HG02884 (cell line): ENCODE measurements around the gene C2.
"Not testable (repeated sequence)": the region's sequence is repeated elsewhere in the genome, so short reads cannot be mapped to it uniquely, and the experiment has no call there.

Source experiments
- ATAC-seq: cut with Tn5 transposase; IDR thresholded peaks from one replicate; pipeline ENCODE4 v1.9.1; 2021; ENCODE audit warnings: mild to moderate bottlenecking, moderate library complexity; ENCODE audit not compliant: unreplicated experiment

C2 gene

DNA sequence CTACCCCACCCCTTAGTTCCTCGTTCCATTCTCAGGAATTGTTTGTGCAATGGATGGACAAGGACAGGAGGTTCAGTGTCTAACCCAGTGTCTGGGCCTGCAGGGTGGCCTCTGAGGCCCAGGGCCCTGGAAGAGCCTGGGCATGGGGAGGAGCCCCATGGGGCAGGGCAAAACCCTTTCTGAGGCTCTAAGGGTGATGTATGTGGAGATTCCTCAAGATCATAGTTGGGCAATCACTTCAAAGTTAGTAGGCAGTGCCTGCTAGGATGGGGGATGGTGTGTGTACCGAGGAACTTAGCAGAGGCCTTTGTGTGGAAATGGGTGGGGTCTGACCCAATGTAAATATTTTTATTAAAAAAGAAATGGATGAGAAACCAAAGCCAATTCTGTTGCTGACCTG, 6.7 kb upstream of the C2 start:
- no peak for ATAC-seq

DNA sequence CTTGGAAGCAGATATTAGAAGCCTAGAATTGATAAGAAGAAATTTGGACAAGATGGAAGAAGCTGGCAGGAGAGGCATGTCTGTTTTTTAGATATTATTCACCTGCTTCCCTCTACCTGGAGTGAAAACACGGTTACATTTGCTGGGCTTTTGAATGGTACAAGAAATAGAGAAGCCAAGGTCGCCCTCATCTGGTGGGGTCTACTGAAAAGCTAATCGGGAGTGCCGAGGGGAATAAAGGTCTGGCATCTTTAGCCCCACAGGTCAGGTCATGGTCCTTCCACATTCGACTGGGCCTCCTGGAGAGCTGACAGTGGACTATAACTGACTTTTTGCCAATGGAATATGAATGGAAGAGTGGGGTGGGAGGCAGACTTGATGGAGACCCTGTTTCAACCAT, 4.6 kb upstream of the C2 start:
- no peak for ATAC-seq

DNA sequence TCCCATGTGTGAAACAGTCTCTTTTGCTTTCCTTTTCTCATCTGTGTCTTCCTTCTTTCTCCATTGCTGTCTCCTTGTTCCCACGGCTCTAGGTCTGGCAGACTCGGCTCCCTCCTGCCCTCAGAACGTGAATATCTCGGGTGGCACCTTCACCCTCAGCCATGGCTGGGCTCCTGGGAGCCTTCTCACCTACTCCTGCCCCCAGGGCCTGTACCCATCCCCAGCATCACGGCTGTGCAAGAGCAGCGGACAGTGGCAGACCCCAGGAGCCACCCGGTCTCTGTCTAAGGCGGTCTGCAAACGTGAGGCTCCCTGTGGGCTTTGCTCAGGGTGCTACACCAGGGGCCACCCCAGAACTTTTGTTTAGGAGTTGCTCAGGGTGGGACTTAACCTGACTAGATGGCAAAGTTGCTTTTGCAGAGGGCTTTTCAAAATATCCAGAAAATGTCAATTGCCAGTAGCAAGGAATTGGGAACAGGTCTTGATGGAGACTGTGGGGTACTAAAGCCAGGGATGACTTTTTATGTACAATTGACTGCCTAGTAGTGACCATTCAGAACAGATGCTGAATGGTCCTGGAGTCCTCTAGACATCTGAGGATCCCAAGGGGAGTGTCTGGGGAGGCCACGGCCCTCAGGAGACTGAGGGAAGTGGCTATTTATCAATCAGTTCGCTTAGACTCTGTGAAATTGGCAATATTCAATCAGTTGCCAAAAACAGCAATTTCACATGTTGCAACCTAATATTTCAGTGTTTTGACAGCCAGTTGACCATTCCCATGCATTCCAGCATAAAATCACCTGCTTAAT, 550 bp downstream of the C2 start:
- no peak for ATAC-seq

DNA sequence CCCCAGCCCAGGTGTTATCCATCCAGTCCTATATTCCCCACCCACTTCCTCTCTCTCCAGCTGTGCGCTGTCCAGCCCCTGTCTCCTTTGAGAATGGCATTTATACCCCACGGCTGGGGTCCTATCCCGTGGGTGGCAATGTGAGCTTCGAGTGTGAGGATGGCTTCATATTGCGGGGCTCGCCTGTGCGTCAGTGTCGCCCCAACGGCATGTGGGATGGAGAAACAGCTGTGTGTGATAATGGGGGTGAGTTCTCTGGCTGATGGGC, 1.1 kb downstream of the C2 start:
- no peak for ATAC-seq

DNA sequence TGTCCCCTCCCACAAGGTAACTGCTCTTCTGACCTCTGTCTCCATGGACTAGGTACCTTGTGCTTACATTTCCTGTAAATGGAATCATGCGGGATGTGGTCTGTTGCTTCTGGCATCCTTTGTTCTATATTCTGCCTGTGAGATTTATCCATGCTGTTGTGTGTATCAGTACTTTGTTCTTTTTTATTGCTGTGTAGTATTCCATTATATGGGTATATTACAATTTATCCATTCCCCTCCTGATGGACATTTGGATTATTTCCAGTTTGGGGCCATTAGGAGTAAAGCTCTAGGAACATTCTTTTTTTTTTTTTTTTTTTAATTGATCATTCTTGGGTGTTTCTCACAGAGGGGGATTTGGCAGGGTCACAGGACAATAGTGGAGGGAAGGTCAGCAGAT, 3.4 kb downstream of the C2 start:
- ATAC-seq = no peak

DNA sequence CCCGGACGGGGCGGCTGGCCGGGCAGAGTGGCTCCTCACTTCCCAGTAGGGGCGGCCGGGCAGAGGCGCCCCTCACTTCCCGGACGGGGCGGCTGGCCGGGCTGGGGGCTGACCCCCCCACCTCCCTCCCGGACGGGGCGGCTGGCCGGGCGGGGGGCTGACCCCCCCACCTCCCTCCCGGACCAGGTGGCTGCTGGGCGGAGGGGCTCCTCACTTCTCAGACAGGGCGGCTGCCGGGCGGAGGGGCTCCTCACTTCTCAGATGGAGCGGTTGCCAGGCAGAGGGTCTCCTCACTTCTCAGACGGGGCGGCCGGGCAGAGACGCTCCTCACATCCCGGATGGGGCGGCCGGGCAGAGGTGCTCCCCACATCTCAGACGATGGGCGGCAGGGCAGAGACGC, 4.6 kb downstream of the C2 start:
- ATAC-seq = not testable (repeated sequence)

DNA sequence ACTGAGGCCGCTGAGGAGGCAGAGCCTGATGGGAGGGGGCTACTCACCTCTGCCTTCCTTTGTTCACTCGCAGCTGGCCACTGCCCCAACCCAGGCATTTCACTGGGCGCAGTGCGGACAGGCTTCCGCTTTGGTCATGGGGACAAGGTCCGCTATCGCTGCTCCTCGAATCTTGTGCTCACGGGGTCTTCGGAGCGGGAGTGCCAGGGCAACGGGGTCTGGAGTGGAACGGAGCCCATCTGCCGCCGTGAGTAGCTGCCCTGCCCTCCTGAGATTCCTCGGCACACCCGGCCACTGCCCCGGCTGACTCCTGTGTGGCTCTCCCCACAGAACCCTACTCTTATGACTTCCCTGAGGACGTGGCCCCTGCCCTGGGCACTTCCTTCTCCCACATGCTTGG, 6.0 kb downstream of the C2 start:
- no peak for ATAC-seq

DNA sequence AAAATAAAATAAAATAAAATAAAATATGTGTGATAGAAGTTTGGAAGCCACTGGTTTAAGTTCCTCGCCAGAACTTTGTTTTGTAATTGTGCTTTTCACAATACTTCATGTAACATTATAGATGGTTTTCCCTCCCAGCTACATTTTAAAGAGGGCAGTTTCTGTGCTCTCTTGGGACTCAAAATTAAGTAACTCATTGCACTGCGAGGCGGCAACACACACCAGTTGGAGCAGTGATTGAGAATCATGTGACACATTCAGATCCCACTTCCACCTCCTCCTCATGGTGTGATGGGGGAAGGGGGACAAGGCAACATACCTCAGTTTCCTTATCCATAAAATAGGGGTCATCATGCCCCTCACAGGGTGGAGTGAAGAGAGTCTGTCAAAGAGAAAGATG, 7.5 kb downstream of the C2 start:
- ATAC-seq = no peak

DNA sequence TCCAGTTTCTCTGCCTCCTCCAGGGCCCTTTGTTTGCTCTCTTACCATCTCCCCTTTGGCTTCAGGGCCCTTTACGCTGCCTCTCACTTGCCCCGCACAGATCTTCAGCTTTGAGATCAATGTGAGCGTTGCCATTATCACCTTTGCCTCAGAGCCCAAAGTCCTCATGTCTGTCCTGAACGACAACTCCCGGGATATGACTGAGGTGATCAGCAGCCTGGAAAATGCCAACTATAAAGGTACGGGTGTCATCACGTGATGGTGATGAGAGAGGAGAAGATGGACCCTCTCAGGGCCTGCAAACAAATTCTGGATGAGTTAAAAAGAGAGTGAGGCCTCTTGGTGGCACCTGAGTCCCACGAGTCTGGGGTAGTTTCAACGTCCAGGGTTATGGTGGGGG, 8.3 kb downstream of the C2 start:
- ATAC-seq = no peak

DNA sequence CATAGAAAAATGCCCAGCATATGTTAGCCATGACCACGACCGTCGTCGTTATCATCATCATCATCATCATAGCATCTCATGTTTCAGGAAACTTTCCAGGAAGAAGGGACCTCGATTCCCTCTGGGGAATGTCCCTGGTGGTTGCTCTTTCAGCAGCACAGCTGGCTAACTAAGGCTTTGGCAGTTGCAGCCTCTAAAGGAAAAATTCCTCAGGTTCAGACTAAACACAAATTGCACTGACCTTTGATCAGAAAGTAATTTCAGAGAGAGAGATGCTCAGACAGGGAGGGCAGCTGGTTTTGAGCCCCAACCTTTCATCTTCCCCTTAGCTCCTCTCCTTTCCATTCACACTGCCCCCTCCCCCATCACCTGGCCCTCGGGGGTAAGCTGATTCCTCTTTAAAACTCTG, 12.7 kb downstream of the C2 start:
- ATAC-seq = no peak

DNA sequence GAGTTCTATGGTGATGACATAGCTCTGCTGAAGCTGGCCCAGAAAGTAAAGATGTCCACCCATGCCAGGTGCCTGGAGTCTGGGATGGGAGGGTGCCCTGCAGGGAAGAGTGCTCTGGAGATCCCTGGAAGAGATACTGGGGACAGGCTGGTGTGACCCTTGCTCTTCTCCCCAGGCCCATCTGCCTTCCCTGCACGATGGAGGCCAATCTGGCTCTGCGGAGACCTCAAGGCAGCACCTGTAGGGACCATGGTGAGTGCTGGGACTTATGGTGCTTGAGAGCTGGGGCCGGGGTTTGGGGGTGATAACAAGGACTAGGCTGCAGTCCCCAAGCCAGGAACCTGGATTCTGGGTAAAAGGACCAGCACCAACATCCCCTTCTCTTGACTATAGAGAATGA, 16.2 kb downstream of the C2 start:
- ATAC-seq = no peak

DNA sequence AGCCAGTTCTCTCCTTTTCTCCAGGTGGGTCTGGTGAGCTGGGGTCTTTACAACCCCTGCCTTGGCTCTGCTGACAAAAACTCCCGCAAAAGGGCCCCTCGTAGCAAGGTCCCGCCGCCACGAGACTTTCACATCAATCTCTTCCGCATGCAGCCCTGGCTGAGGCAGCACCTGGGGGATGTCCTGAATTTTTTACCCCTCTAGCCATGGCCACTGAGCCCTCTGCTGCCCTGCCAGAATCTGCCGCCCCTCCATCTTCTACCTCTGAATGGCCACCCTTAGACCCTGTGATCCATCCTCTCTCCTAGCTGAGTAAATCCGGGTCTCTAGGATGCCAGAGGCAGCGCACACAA, 17.6 kb downstream of the C2 start:
- no peak for ATAC-seq

DNA sequence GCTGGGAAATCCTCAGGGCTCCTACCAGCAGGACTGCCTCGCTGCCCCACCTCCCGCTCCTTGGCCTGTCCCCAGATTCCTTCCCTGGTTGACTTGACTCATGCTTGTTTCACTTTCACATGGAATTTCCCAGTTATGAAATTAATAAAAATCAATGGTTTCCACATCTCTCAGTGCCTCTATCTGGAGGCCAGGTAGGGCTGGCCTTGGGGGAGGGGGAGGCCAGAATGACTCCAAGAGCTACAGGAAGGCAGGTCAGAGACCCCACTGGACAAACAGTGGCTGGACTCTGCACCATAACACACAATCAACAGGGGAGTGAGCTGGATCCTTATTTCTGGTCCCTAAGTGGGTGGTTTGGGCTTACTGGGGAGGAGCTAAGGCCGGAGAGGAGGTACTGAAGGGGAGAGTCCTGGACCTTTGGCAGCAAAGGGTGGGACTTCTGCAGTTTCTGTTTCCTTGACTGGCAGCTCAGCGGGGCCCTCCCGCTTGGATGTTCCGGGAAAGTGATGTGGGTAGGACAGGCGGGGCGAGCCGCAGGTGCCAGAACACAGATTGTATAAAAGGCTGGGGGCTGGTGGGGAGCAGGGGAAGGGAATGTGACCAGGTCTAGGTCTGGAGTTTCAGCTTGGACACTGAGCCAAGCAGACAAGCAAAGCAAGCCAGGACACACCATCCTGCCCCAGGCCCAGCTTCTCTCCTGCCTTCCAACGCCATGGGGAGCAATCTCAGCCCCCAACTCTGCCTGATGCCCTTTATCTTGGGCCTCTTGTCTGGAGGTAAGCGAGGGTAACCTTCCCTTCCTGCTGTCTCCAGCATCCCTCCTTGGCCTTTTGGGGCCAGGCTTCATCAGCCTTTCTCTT, 18.2 kb downstream of the C2 start, which contains the start of gene CFB:
CFB (plus strand) TSS at position 589 of the 863 bp plus-strand sequence; CDS start at position 716, 127 bp downstream.
- no peak for ATAC-seq

DNA sequence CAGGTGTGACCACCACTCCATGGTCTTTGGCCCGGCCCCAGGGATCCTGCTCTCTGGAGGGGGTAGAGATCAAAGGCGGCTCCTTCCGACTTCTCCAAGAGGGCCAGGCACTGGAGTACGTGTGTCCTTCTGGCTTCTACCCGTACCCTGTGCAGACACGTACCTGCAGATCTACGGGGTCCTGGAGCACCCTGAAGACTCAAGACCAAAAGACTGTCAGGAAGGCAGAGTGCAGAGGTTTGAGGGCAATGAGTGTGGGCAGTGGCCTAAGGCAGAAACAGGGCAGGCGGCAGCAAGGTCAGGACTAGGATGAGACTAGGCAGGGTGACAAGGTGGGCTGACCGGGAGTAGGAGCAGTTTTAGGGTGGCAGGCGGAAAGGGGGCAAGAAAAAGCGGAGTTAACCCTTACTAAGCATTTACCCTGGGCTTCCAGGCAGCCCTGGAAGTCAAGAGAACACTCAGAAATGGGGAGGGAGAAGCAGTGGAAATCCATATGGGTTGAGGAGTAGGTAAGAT, 18.9 kb downstream of the C2 start:
- ATAC-seq = no peak

DNA sequence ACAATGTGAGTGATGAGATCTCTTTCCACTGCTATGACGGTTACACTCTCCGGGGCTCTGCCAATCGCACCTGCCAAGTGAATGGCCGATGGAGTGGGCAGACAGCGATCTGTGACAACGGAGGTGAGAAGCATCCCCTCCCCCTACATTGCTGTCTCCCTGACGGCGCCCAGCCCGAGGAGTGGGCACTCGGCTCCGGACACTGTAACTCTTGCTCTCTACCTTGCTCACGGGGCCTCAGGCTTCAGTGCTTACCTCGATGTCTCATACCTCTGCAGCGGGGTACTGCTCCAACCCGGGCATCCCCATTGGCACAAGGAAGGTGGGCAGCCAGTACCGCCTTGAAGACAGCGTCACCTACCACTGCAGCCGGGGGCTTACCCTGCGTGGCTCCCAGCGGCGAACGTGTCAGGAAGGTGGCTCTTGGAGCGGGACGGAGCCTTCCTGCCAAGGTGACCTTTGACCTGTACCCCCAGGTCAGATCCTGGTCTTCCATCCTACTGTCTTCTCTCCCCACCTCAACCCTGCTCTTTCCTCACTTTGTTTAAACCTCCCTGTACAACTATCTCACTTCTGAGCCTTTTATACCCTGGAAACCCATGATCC, 19.7 kb downstream of the C2 start:
- ATAC-seq = no peak

DNA sequence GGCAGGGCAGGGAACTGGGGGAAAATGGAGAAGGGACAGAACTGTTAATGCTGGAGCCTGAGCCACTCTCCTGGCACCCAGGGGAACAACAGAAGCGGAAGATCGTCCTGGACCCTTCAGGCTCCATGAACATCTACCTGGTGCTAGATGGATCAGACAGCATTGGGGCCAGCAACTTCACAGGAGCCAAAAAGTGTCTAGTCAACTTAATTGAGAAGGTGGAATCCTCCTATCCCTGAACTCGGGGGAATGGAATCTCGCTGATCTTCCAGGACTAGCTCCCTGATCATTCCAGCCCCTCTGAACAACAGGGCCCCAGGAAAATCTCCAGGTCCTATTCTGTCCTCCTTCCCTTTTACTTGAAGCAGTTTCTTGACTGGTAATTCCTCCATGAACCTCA, 20.3 kb downstream of the C2 start:
- no peak for ATAC-seq

DNA sequence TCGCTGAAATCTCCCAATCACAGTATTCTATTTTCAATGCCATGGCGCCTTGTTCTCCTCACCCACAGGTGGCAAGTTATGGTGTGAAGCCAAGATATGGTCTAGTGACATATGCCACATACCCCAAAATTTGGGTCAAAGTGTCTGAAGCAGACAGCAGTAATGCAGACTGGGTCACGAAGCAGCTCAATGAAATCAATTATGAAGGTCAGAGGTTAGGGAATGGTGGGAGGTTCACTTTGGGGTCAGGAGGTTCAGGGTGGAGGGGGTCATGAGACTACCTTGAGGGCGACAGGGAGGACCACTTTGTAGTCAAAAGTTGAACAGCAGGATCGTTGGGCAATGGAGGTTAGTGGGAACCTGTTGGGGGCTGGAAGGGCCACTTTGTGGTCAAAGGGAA, 20.8 kb downstream of the C2 start:
- ATAC-seq = no peak

DNA sequence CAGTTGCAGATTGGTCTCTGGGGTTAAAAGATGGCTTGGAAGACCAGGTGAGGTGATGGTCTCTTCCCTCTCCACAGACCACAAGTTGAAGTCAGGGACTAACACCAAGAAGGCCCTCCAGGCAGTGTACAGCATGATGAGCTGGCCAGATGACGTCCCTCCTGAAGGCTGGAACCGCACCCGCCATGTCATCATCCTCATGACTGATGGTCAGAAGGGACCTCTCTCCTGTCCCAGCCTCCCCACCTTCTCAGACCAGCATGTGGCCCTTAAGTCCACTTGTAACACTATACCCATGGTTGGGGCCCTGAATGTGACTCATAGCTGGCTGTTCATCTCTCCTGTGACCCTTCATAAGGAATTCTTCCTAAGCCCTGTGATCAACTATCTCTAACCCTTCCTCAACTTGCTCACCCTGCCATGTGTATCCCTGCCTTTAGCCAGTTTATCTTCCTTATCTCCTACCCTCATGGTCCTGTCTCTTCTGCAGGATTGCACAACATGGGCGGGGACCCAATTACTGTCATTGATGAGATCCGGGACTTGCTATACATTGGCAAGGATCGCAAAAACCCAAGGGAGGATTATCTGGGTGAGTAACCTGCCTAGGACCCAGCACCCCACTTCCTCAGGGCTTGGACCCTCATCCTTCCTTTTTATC, 21.4 kb downstream of the C2 start:
- no peak for ATAC-seq

DNA sequence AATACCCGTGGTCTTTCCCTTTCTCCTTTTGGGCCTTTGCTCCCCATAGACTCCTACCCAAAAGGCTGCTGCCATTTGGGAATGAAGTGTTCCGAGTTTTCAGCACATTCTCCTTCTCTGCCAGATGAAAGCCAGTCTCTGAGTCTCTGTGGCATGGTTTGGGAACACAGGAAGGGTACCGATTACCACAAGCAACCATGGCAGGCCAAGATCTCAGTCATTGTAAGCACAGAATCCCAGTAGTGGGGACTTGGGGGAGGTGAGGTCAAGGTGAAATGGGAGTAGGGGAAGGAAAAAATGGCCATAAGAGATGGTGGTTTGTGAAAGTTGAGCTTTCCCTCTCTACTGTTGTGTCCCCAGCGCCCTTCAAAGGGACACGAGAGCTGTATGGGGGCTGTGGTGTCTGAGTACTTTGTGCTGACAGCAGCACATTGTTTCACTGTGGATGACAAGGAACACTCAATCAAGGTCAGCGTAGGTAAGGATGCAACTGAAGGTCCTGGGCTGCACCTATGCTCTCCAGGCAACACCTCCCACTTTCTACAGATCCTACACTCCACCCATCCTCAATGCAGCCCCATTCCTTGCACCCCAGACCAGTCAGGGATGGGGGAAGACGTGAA, 22.5 kb downstream of the C2 start:
- ATAC-seq = no peak

DNA sequence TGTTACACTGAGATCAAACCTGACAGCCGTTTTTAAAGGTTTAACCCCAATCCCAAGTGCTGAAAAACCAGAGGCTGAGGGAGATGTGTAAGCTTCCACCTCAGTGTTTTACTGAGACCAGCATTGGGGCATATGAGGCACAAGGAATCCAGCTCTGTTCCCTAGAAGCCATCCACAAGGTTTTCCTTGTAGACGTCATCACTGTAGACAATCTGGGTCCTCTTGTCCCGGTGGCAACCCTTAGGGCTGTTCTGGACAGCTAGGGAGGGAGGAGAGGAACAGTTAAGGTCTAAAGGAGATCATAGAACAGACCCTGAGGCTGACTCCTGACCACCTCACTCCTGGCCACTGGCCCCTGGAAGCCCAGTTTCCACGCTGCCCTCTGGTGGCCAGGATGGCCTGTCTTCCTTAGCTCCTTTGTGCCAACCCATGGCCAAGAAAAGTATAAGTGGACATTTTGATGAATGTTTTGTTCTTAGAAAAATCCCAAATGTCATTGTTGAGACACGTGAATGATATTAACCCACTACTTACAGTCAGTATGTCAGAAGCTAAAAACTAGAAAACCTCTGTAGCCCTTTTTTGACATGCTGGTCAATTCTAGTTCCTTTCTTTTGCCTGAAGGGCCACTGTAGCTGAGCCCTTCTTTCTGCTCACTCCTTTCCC, 24.8 kb downstream of the C2 start:
- no peak for ATAC-seq
